ENCODE data around the gene AQP12B.

The AQP12B gene

DNA sequence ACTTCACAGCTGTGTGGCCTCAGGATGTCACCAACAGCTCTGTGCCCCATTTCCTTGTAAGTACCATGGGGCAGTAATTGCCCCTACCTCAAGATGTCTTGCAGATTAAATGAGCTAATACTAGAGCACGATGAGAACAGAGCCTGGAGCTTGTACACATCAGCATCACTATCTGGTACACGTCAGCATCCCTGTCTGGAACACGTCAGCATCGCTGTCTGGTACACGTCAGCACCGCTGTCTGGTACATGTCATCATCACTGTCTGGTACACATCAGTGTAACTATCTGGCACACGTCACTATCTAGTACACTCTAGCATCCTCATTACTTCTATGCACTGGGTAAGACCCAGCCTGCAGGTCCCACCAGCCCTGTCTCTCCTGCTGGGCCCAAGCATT is 46.1 kb upstream of the AQP12B start:
- Histone ChIP-seq H3K79me2 (ENCODE audit: control insufficient read depth, low read length) (no peaks in the 10 kb centered on the region), H3K9me2 (replicated peaks; ENCODE audit: control insufficient read depth, low read length) (no peaks in the 10 kb centered on the region), H3K9me3 (ENCODE audit: control insufficient read depth, insufficient read depth, low read length) (no peaks in the 10 kb centered on the region), H3F3A (ENCODE audit: control insufficient read depth, insufficient read depth) (no peaks in the 10 kb centered on the region), H3K4me2 (ENCODE audit: low read length) (no peak overlapping the region), H4K20me1 (ENCODE audit: control insufficient read depth, insufficient read depth, low read depth, low read length) (no peaks in the 10 kb centered on the region), H3K27me3 (ENCODE audit: control insufficient read depth, low read length) (no peaks in the 10 kb centered on the region), H3K36me3 (ENCODE audit: control insufficient read depth, low read length) (no peaks in the 10 kb centered on the region), H3K27ac (ENCODE audit: low read depth, low read length) (no peak overlapping the region), H3K4me1 (ENCODE audit: control insufficient read depth, low read length) (no peaks in the 10 kb centered on the region), H3K4me3 (ENCODE audit: low read length) (no peak overlapping the region)
- TF ChIP-seq, protein P1, sequence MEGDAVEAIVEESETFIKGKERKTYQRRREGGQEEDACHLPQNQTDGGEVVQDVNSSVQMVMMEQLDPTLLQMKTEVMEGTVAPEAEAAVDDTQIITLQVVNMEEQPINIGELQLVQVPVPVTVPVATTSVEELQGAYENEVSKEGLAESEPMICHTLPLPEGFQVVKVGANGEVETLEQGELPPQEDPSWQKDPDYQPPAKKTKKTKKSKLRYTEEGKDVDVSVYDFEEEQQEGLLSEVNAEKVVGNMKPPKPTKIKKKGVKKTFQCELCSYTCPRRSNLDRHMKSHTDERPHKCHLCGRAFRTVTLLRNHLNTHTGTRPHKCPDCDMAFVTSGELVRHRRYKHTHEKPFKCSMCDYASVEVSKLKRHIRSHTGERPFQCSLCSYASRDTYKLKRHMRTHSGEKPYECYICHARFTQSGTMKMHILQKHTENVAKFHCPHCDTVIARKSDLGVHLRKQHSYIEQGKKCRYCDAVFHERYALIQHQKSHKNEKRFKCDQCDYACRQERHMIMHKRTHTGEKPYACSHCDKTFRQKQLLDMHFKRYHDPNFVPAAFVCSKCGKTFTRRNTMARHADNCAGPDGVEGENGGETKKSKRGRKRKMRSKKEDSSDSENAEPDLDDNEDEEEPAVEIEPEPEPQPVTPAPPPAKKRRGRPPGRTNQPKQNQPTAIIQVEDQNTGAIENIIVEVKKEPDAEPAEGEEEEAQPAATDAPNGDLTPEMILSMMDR (IDR thresholded peaks at IDR 0.05; ENCODE audit: low read depth, low read length, poor library complexity, severe bottlenecking) = no peak
- TF ChIP-seq EZH2phosphoT487 (IDR thresholded peaks at IDR 0.05; ENCODE audit: borderline replicate concordance, low read length) = no peak

DNA sequence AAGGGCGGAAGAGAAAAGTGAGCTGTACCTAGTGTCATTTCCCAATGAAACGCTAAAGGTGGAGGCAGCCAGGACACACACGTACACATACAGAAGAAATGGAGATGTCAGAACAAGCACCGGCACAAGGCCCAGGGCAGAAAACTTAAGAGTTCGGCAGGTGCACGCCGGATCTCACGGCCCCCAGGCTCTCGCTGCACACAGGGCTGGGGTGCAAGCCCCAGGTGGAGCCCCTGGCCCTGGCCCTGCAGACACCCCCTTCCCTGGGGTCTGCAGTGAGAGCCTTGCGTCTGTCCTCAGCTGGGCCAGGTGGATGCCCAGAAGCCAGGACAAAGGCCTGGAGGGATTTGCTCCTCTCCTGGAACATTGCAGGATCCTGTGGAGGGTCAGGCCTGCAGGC is 45.7 kb upstream of the AQP12B start:
- Histone ChIP-seq H3K36me3 (ENCODE audit: control insufficient read depth, low read length) (no peaks in the 10 kb centered on the region), H4K20me1 (ENCODE audit: control insufficient read depth, insufficient read depth, low read depth, low read length) (no peaks in the 10 kb centered on the region), H3K27me3 (ENCODE audit: control insufficient read depth, low read length) (no peaks in the 10 kb centered on the region), H3K27ac (ENCODE audit: low read depth, low read length) (no peak overlapping the region), H3F3A (ENCODE audit: control insufficient read depth, insufficient read depth) (no peaks in the 10 kb centered on the region), H3K9me3 (ENCODE audit: control insufficient read depth, insufficient read depth, low read length) (no peaks in the 10 kb centered on the region), H3K4me1 (ENCODE audit: control insufficient read depth, low read length) (no peaks in the 10 kb centered on the region), H3K4me2 (ENCODE audit: low read length) (no peak overlapping the region), H3K79me2 (ENCODE audit: control insufficient read depth, low read length) (no peaks in the 10 kb centered on the region), H3K4me3 (ENCODE audit: low read length) (no peak overlapping the region), H3K9me2 (replicated peaks; ENCODE audit: control insufficient read depth, low read length) (no peaks in the 10 kb centered on the region)
- TF ChIP-seq, protein P1 (IDR thresholded peaks at IDR 0.05; ENCODE audit: low read depth, low read length, poor library complexity, severe bottlenecking) = no peak
- TF ChIP-seq EZH2phosphoT487 (IDR thresholded peaks at IDR 0.05; ENCODE audit: borderline replicate concordance, low read length) = no peak

DNA sequence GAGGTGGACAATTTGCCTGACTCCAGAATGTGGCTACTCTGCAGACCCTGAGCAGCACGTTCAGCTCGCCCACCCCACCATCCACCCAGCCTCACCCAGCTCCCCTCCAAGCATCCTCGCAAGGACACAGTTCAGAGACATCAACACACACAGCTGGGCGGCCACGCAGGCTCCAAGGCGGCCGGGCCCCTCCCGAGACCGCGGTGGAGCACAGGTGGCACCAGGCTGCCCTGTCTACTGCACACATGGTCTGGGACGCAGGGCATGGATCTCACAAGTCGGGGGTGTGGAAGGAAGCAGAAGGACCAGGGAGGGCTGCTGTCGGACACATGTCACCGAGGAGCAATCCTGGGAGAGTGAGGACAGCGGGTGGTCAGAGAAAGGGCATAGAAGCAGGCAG is 45.2 kb upstream of the AQP12B start:
- Histone ChIP-seq H3K9me2 (replicated peaks; ENCODE audit: control insufficient read depth, low read length) (no peaks in the 10 kb centered on the region), H3K9me3 (ENCODE audit: control insufficient read depth, insufficient read depth, low read length) (no peaks in the 10 kb centered on the region), H3K4me2 (ENCODE audit: low read length) (no peak overlapping the region), H3K27ac (ENCODE audit: low read depth, low read length) (no peak overlapping the region), H3K4me3 (ENCODE audit: low read length) (no peak overlapping the region), H3K79me2 (ENCODE audit: control insufficient read depth, low read length) (no peaks in the 10 kb centered on the region), H4K20me1 (ENCODE audit: control insufficient read depth, insufficient read depth, low read depth, low read length) (no peaks in the 10 kb centered on the region), H3K4me1 (ENCODE audit: control insufficient read depth, low read length) (no peaks in the 10 kb centered on the region), H3F3A (ENCODE audit: control insufficient read depth, insufficient read depth) (no peaks in the 10 kb centered on the region), H3K27me3 (ENCODE audit: control insufficient read depth, low read length) (no peaks in the 10 kb centered on the region), H3K36me3 (ENCODE audit: control insufficient read depth, low read length) (no peaks in the 10 kb centered on the region)
- TF ChIP-seq, protein P1 (IDR thresholded peaks at IDR 0.05; ENCODE audit: low read depth, low read length, poor library complexity, severe bottlenecking) = no peak
- TF ChIP-seq EZH2phosphoT487 (IDR thresholded peaks at IDR 0.05; ENCODE audit: borderline replicate concordance, low read length) = no peak

DNA sequence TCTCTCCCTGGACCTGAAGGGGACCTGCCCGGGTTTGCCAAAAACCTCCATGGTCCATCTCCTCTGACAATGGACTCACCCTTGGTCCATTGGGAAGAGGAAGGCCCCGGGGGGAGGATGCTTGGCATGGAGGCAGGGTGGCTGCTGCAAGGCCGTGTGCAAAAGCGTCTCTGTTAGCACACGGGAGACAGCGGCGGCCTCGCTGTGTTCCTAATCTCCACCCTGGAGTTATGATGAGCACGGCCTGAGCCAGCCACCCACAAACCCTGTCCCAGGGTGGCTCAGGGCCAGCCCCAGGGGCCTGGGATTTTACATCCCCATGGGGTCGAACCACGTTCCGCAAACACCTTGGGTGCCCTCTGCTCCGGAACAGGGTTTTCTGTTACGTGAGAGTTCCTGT is 44.8 kb upstream of the AQP12B start:
- no peak overlapping the region for H3K4me3 ChIP-seq (ENCODE audit: low read length)
- no peaks in the 10 kb centered on the region for H3K9me3 ChIP-seq (ENCODE audit: control insufficient read depth, insufficient read depth, low read length)
- no peak overlapping the region for H3K27ac ChIP-seq (ENCODE audit: low read depth, low read length)
- H3K36me3 ChIP-seq (ENCODE audit: control insufficient read depth, low read length) = no peaks in the 10 kb centered on the region
- H3K27me3 ChIP-seq (ENCODE audit: control insufficient read depth, low read length) = no peaks in the 10 kb centered on the region
- no peak overlapping the region for H3K4me2 ChIP-seq (ENCODE audit: low read length)
- no peaks in the 10 kb centered on the region for H3K9me2 ChIP-seq (replicated peaks; ENCODE audit: control insufficient read depth, low read length)
- H4K20me1 ChIP-seq (ENCODE audit: control insufficient read depth, insufficient read depth, low read depth, low read length) = no peaks in the 10 kb centered on the region
- H3K4me1 ChIP-seq (ENCODE audit: control insufficient read depth, low read length) = no peaks in the 10 kb centered on the region
- no peaks in the 10 kb centered on the region for H3K79me2 ChIP-seq (ENCODE audit: control insufficient read depth, low read length)
- H3F3A ChIP-seq (ENCODE audit: control insufficient read depth, insufficient read depth) = no peaks in the 10 kb centered on the region
- TF ChIP-seq, protein P1 (IDR thresholded peaks at IDR 0.05; ENCODE audit: low read depth, low read length, poor library complexity, severe bottlenecking) = no peak
- TF ChIP-seq EZH2phosphoT487 (IDR thresholded peaks at IDR 0.05; ENCODE audit: borderline replicate concordance, low read length) = no peak

Data from DOHH2 (cell line).